ENCODE results near the gene SUN2. TPM values are rescaled to one million over a fixed set of nuclear protein-coding genes. Genes with fewer than 3 reads are reported as not detected.

SUN2 gene
- total RNA-seq, 2 donors from 2014 or later = 106 to 123 TPM

DNA sequence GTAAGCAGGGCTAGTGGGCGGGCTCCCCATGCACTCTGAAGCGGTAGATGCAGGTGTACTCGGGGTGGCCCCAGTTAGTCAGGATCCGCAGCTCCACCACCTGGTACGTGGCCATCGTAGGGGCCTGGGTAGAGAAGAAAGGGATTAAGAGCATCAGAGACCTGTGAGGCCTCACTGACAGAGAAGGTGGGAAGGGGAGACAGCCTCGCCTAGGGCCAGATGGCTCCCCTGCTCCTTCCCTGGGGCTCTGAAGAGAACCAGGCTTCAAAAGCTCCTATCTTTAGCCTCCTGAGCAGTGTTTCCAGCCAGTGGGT is 19.6 kb downstream of the SUN2 start:
- Histone ChIP-seq H3K4me1 (no peaks in the 10 kb centered on the region), H3K9me3 (no peaks in the 10 kb centered on the region), H3K27me3 (no peaks in the 10 kb centered on the region), H3K9ac (ENCODE audit: low read depth in 2 of 2, low read length in 2 of 2) (no peak overlapping the region), H3K36me3 (peaks cover 37% of the 10 kb centered on the region), H3K27ac (no peak overlapping the region), H3K4me3 (no peak overlapping the region)
- intact Hi-C loops (cut with DNase I) = no loop called here
- no peak for DNase-seq
- TF ChIP-seq, protein P1, sequence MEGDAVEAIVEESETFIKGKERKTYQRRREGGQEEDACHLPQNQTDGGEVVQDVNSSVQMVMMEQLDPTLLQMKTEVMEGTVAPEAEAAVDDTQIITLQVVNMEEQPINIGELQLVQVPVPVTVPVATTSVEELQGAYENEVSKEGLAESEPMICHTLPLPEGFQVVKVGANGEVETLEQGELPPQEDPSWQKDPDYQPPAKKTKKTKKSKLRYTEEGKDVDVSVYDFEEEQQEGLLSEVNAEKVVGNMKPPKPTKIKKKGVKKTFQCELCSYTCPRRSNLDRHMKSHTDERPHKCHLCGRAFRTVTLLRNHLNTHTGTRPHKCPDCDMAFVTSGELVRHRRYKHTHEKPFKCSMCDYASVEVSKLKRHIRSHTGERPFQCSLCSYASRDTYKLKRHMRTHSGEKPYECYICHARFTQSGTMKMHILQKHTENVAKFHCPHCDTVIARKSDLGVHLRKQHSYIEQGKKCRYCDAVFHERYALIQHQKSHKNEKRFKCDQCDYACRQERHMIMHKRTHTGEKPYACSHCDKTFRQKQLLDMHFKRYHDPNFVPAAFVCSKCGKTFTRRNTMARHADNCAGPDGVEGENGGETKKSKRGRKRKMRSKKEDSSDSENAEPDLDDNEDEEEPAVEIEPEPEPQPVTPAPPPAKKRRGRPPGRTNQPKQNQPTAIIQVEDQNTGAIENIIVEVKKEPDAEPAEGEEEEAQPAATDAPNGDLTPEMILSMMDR (IDR thresholded peaks at IDR 0.05) = no peak

DNA sequence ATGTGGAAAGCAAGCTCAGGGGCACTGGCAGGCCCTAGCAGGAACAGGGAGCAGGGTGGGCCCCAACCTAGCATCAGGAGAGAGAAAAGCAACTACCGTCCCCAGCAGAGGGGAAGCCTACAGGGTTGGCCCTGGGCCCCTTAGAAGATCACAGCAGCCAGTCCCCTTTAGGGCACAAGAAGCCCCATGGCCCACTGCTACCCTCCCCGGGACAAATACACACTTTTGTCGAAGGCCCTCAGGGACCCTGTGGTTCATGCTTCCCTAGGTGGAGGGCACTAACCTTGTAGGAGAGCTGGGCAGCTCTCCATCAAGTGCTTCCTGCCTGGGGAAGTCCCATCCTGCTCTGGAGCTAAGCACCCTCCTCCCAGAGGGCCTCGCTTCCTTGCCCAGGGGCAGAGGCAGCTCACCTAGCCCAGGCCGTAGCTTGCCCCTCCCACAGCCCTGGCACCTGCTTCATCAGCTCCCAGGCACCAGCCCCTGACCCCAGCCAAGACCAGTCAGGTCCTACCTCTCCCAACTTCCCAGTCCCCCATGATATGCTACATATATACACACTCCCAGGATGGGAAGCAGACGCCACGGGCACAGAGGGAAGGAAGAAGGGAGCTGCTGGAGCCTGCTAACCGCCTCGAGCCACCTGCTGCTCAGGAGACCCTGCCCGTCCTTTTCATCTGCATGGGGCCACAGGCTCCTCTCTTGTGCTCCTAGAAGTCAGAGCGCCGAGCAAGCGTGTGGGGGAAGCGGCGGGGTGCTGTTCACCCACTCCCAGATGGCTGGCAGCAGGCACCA is 20.1 kb downstream of the SUN2 start:
- Histone ChIP-seq H3K27ac (no peak overlapping the region), H3K36me3 (peaks cover 35% of the 10 kb centered on the region), H3K4me3 (no peak overlapping the region), H3K9me3 (no peaks in the 10 kb centered on the region), H3K27me3 (no peaks in the 10 kb centered on the region), H3K4me1 (no peaks in the 10 kb centered on the region), H3K9ac (ENCODE audit: low read depth in 2 of 2, low read length in 2 of 2) (no peak overlapping the region)
- TF ChIP-seq, protein P1 (IDR thresholded peaks at IDR 0.05) = no peak
- DNase-seq = no peak
- intact Hi-C loops (cut with DNase I) = no loop called here

DNA sequence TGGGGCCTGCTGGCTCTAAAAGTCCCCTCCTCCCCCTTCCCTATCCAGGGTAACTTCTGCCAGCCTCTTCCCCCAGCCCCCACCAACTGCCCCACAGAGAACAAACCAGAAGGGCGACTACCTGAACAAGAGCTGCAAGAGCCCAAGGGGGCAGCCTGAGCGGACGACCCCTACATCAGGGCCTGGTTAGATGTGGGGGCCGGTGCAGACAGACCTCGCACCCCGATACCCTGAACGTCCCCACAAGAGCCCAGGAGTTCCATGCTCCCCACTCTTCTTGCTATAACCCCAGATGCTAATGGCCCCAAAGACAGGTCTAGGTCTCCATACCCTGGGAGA is 20.7 kb downstream of the SUN2 start:
- H3K27me3 ChIP-seq = no peaks in the 10 kb centered on the region
- peaks cover 35% of the 10 kb centered on the region for H3K36me3 ChIP-seq
- no peak overlapping the region for H3K27ac ChIP-seq
- no peaks in the 10 kb centered on the region for H3K9me3 ChIP-seq
- TF ChIP-seq, protein P1 (IDR thresholded peaks at IDR 0.05) = no peak
- no peak overlapping the region for H3K9ac ChIP-seq (ENCODE audit: low read depth in 2 of 2, low read length in 2 of 2)
- no peaks in the 10 kb centered on the region for H3K4me1 ChIP-seq
- H3K4me3 ChIP-seq = no peak overlapping the region
- DNase-seq = no peak
- intact Hi-C loops (cut with DNase I) = no loop called here

DNA sequence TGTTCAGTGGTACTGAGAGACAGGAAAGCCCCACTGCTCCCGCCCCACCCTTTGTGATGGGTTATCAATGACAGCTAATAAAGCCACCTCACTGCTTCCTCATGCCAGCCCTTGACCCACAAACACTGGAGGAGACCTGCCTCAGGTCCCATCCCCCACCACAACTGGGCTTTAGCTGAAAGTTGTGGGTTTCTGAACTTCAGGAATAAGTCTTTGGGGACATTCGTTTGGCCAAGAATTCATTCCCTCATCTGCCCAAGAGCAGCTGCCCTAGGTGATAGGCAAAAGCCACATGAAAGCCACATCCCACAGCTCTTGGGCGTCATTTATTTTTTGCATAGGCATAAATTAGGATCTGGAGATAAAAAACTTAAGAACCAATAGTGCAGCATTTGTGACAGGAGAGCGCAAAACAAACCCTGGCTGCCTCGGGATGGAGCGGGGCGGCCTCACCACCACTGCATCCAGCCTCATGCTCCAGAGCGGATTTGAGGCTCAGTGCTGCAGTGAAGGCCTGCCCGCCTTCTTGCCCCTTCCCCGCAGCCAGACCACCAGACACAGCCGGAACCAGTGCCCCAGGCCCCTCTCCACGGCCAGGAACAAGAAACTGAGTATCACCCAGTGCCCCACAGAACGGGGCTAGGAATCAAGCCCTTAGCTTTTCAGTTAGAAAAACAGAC is 21.2 kb downstream of the SUN2 start:
- no peak overlapping the region for H3K27ac ChIP-seq
- no peak overlapping the region for H3K4me3 ChIP-seq
- no peak for DNase-seq
- peaks cover 34% of the 10 kb centered on the region for H3K36me3 ChIP-seq
- H3K4me1 ChIP-seq = no peaks in the 10 kb centered on the region
- no peak overlapping the region for H3K9ac ChIP-seq (ENCODE audit: low read depth in 2 of 2, low read length in 2 of 2)
- H3K27me3 ChIP-seq = no peaks in the 10 kb centered on the region
- intact Hi-C loops (cut with DNase I) = no loop called here
- TF ChIP-seq, protein P1 (IDR thresholded peaks at IDR 0.05) = no peak
- no peaks in the 10 kb centered on the region for H3K9me3 ChIP-seq

DNA sequence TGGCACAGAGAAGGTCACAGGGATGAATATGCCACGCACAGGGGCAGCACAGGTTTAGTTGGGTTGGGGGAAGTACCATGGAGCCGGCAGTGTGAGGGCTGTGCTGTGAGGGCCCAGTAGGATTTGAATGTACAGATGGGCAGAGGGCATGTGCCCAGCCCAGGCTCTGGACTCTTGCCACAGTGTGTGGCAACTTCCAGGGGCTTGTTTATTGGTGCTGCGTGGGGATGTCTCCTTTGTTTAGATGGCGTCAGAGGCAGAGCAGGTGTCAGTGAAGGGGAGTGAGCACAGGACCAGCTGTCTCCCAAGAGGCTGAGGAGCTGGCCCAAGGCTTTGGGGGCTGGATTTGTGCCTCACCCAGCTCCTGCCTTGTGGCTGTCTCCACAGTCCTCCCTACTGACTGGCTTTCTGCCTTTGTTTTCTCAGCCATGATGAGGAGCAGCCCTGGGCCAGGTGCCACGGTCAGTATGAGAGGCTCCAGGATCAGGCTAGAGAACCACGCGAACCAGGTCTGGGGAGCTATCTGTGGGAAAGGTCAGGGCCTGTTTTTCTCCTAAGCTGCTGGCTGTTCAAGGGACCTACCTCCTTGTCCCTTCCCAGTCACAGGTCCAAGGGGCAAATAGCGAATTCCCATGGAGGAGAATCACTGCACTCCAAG is 21.9 kb downstream of the SUN2 start:
- Histone ChIP-seq H3K9me3 (no peaks in the 10 kb centered on the region), H3K9ac (ENCODE audit: low read depth in 2 of 2, low read length in 2 of 2) (no peak overlapping the region), H3K4me3 (no peak overlapping the region), H3K27me3 (no peaks in the 10 kb centered on the region), H3K27ac (no peak overlapping the region), H3K4me1 (no peaks in the 10 kb centered on the region), H3K36me3 (peaks cover 27% of the 10 kb centered on the region)
- intact Hi-C loops (cut with DNase I) = loop anchor here (2.0 kb wide), 1 partner anchor 33 kb away; no protein-coding TSS in a partner anchor
- no peak for DNase-seq
- TF ChIP-seq, protein P1 (IDR thresholded peaks at IDR 0.05) = no peak
